T-helper 1 cell treated with Interleukin-12 subunit alpha and Interleukin-12 subunit beta and Interleukin-4 antibody, amounts not matched to agents 30 μg/mL and 1 μg/mL, for 36 hours (primary cell): ENCODE measurements around the gene APLF.
"Not testable (repeated sequence)": the region's sequence is repeated elsewhere in the genome, so short reads cannot be mapped to it uniquely, and the experiment has no call there.

Experiments
- H3K27ac Mint-ChIP-seq: one replicate; pipeline ENCODE4 v1.8.0; 2021; ENCODE audit warnings: mild to moderate bottlenecking, mixed read lengths
- H3K27me3 Mint-ChIP-seq: one replicate; pipeline ENCODE4 v1.8.0; 2021; ENCODE audit warnings: low read depth, mixed read lengths
- H3K36me3 Mint-ChIP-seq: one replicate; pipeline ENCODE4 v1.8.0; 2021; ENCODE audit warnings: low read depth, mixed read lengths
- H3K4me1 Mint-ChIP-seq: one replicate; pipeline ENCODE4 v1.8.0; 2021; ENCODE audit warnings: low read depth, mixed read lengths
- H3K4me3 Mint-ChIP-seq: one replicate; pipeline ENCODE4 v1.8.0; 2021; ENCODE audit warnings: mild to moderate bottlenecking, moderate library complexity, mixed read lengths
- H3K9me3 Mint-ChIP-seq: one replicate; pipeline ENCODE4 v1.8.0; 2021; ENCODE audit warnings: mixed read lengths

APLF gene

DNA sequence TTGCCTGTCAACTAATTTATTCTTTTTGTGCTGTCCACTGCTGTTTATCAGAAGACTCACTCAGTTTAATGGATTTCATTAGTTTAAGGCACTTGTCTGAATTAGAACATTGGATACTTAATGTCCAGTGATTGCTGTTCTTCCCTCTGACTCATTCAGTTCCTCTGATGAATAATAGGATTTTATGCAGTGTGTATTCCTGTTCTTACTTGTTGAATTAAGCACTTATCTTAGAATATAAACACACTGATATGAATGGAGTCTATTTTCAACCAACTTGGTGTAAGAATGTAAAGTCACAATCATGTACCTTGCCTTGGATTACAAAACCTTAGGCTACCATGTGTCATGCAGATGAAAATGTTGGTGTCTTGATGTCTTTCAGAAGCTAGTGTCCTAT lies 89.0 kb downstream of the APLF start:
- Mint-ChIP-seq H3K36me3 (no peaks in the 10 kb centered on the region), H3K4me3 (no peak overlapping the region), H3K9me3 (no peaks in the 10 kb centered on the region), H3K27me3 (no peaks in the 10 kb centered on the region), H3K4me1 (peaks cover 8% of the 10 kb centered on the region), H3K27ac (no peak overlapping the region)

DNA sequence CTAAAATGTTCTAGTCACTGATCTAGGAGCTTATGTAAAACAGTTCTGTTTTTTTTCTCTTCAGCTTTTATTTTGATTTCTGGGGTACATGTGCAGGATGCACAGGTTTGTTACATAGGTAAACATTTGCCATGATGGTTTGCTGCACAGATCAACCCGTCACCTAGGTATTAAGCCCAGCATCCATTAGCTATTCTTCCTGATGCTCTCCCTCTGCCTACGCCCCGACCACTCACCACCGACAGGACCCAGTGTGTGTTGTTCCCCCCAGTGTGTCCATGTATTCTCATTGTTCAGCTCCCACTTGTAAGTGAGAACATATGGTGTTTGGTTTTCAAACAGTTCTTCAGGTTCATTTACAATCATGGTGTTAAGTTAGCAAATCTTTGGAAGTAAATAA lies 91.2 kb downstream of the APLF start:
- no peaks in the 10 kb centered on the region for H3K36me3 Mint-ChIP-seq
- H3K4me3 Mint-ChIP-seq = no peak overlapping the region
- peaks cover 8% of the 10 kb centered on the region for H3K4me1 Mint-ChIP-seq
- H3K27me3 Mint-ChIP-seq = no peaks in the 10 kb centered on the region
- H3K9me3 Mint-ChIP-seq = no peaks in the 10 kb centered on the region
- H3K27ac Mint-ChIP-seq = no peak overlapping the region

GRCh38 chr2:68559692-68560091 lies 92.3 kb downstream of the APLF start:
- H3K4me1 Mint-ChIP-seq = peaks cover 8% of the 10 kb centered on the region
- H3K27ac Mint-ChIP-seq = no peak overlapping the region
- H3K36me3 Mint-ChIP-seq = no peaks in the 10 kb centered on the region
- no peaks in the 10 kb centered on the region for H3K9me3 Mint-ChIP-seq
- no peak overlapping the region for H3K4me3 Mint-ChIP-seq
- H3K27me3 Mint-ChIP-seq = no peaks in the 10 kb centered on the region

GRCh38 chr2:68560545-68560944 lies 93.2 kb downstream of the APLF start:
- Mint-ChIP-seq H3K4me3 (no peak overlapping the region), H3K36me3 (no peaks in the 10 kb centered on the region), H3K4me1 (peaks cover 8% of the 10 kb centered on the region), H3K27me3 (no peaks in the 10 kb centered on the region), H3K9me3 (no peaks in the 10 kb centered on the region), H3K27ac (no peak overlapping the region)

- H3K27ac Mint-ChIP-seq = no peak overlapping the region
- no peaks in the 10 kb centered on the region for H3K27me3 Mint-ChIP-seq
- no peaks in the 10 kb centered on the region for H3K9me3 Mint-ChIP-seq
- no peak overlapping the region for H3K4me3 Mint-ChIP-seq
- no peaks in the 10 kb centered on the region for H3K36me3 Mint-ChIP-seq
- peaks cover 8% of the 10 kb centered on the region for H3K4me1 Mint-ChIP-seq
These were observed 94.0 kb downstream of the APLF start for GRCh38 chr2:68561372-68561771.

- Mint-ChIP-seq H3K9me3 (no peaks in the 10 kb centered on the region), H3K4me3 (no peak overlapping the region), H3K27ac (no peak overlapping the region), H3K27me3 (no peaks in the 10 kb centered on the region), H3K36me3 (no peaks in the 10 kb centered on the region), H3K4me1 (peaks cover 8% of the 10 kb centered on the region)
These were observed 95.5 kb downstream of the APLF start for GRCh38 chr2:68562934-68563333.

GRCh38 chr2:68564426-68564825 lies 97.0 kb downstream of the APLF start:
- H3K4me1 Mint-ChIP-seq = peaks cover 5% of the 10 kb centered on the region
- H3K27me3 Mint-ChIP-seq = no peaks in the 10 kb centered on the region
- no peaks in the 10 kb centered on the region for H3K36me3 Mint-ChIP-seq
- H3K4me3 Mint-ChIP-seq = no peak overlapping the region
- no peak overlapping the region for H3K27ac Mint-ChIP-seq
- no peaks in the 10 kb centered on the region for H3K9me3 Mint-ChIP-seq

DNA sequence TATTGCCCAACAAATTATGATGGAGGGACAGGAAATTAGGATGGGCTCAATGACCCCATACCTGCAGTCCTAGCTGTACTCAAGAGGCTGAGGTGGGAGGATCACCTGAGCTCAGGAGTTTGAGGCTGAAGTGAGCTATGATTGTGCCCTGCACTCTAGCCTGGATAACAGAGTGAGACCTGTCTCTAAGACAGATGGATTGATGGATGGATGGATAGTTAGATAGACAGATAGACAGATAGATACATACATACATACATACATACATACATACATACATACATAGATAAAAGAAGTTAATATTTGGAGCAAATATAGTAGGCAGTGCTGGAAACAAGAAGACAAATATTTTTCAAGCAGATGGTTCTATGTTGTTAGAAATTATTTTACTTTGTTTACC lies 97.9 kb downstream of the APLF start:
- H3K27ac Mint-ChIP-seq = no peak overlapping the region
- no peaks in the 10 kb centered on the region for H3K36me3 Mint-ChIP-seq
- H3K27me3 Mint-ChIP-seq = no peaks in the 10 kb centered on the region
- H3K9me3 Mint-ChIP-seq = no peaks in the 10 kb centered on the region
- H3K4me3 Mint-ChIP-seq = no peak overlapping the region
- no peaks in the 10 kb centered on the region for H3K4me1 Mint-ChIP-seq

DNA sequence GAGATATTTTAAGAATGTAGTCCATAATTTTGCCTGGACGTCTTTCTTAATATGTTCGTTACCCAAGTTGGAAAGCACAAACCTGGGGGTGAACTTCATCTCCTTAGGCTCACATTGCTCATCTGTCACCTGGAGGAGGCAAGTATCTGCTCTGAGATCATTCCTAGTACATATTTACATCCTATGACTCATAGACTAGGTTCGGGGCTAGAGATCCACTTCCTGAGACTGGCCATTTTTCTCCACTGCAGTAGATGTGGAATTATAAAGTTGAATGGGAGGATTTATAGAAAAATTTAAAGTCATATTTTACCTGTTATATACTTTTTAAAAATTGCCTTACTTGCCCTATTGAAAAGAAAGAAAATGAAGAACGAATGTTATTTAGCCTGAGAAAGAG lies 98.5 kb downstream of the APLF start:
- Mint-ChIP-seq H3K27ac (no peak overlapping the region), H3K4me1 (no peaks in the 10 kb centered on the region), H3K4me3 (no peak overlapping the region), H3K36me3 (no peaks in the 10 kb centered on the region), H3K27me3 (no peaks in the 10 kb centered on the region), H3K9me3 (no peaks in the 10 kb centered on the region)

GRCh38 chr2:68566362-68566761 lies 99.0 kb downstream of the APLF start:
- H3K27ac Mint-ChIP-seq = no peak overlapping the region

GRCh38 chr2:68568116-68568515 lies 100.7 kb downstream of the APLF start:
- Mint-ChIP-seq H3K27me3 (no peaks in the 10 kb centered on the region), H3K9me3 (no peaks in the 10 kb centered on the region), H3K4me1 (no peaks in the 10 kb centered on the region), H3K36me3 (no peaks in the 10 kb centered on the region), H3K4me3 (no peak overlapping the region), H3K27ac (no peak overlapping the region)

More at GRCh38 chr2:68566362-68566761, 99.0 kb downstream of the APLF start:
- Mint-ChIP-seq H3K9me3 (no peaks in the 10 kb centered on the region), H3K27me3 (no peaks in the 10 kb centered on the region), H3K36me3 (no peaks in the 10 kb centered on the region), H3K4me1 (no peaks in the 10 kb centered on the region), H3K4me3 (no peak overlapping the region)

GRCh38 chr2:68569604-68570003 lies 102.2 kb downstream of the APLF start:
- no peak overlapping the region for H3K27ac Mint-ChIP-seq
- no peaks in the 10 kb centered on the region for H3K27me3 Mint-ChIP-seq
- H3K4me3 Mint-ChIP-seq = no peak overlapping the region
- no peaks in the 10 kb centered on the region for H3K9me3 Mint-ChIP-seq
- H3K4me1 Mint-ChIP-seq = no peaks in the 10 kb centered on the region
- no peaks in the 10 kb centered on the region for H3K36me3 Mint-ChIP-seq

DNA sequence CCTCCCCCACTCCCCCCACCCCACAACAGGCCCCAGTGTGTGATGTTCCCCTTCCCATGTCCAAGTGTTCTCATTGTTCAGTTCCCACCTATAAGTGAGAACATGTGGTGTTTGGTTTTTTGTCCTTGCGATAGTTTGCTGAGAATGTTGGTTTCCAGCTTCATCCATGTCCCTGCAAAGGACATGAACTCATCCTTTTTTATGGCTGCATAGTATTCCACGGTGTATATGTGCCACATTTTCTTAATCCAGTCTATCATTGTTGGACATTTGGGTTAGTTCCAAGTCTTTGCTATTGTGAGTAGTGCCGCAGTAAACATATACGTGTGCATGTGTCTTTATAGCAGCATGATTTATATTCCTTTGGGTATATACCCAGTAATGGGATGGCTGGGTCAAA lies 103.0 kb downstream of the APLF start:
- H3K27me3 Mint-ChIP-seq, H3K9me3 Mint-ChIP-seq, H3K36me3 Mint-ChIP-seq, H3K4me3 Mint-ChIP-seq, H3K27ac Mint-ChIP-seq, H3K4me1 Mint-ChIP-seq: not testable (repeated sequence)

GRCh38 chr2:68574202-68574791 lies 106.9 kb downstream of the APLF start:
- H3K36me3 Mint-ChIP-seq = peaks cover 2% of the 10 kb centered on the region
- H3K4me3 Mint-ChIP-seq = no peak overlapping the region
- H3K4me1 Mint-ChIP-seq = no peaks in the 10 kb centered on the region
- no peaks in the 10 kb centered on the region for H3K27me3 Mint-ChIP-seq
- H3K27ac Mint-ChIP-seq = no peak overlapping the region
- H3K9me3 Mint-ChIP-seq = no peaks in the 10 kb centered on the region

GRCh38 chr2:68577183-68577582 lies 109.8 kb downstream of the APLF start:
- no peaks in the 10 kb centered on the region for H3K27me3 Mint-ChIP-seq
- no peaks in the 10 kb centered on the region for H3K4me1 Mint-ChIP-seq

GRCh38 chr2:68579689-68580088 lies 112.3 kb downstream of the APLF start:
- H3K36me3 Mint-ChIP-seq = peaks cover 2% of the 10 kb centered on the region
- H3K4me3 Mint-ChIP-seq = no peak overlapping the region
- no peaks in the 10 kb centered on the region for H3K4me1 Mint-ChIP-seq
- no peaks in the 10 kb centered on the region for H3K9me3 Mint-ChIP-seq
- H3K27ac Mint-ChIP-seq = no peak overlapping the region
- no peaks in the 10 kb centered on the region for H3K27me3 Mint-ChIP-seq

More at GRCh38 chr2:68577183-68577582, 109.8 kb downstream of the APLF start:
- Mint-ChIP-seq H3K36me3 (peaks cover 2% of the 10 kb centered on the region), H3K4me3 (no peak overlapping the region), H3K27ac (no peak overlapping the region), H3K9me3 (no peaks in the 10 kb centered on the region)
